K562 (cell line): ENCODE data around the gene FFAR1. TPM values are rescaled to one million over a fixed set of nuclear protein-coding genes. Genes with fewer than 3 reads are reported as not detected.

ENCODE experiments used
- ADNP ChIP-seq: fragments of 200-800 bp; sonication (Bioruptor generic); IDR thresholded peaks from 2 replicates; pipeline ENCODE4 v1.6.1; 2016; ENCODE audit warnings: missing genetic modification characterization, missing compliant biosample characterization
- HNRNPLL ChIP-seq: fragments of 200-400 bp; formaldehyde crosslinking; IDR thresholded peaks from 2 replicates; pipeline ENCODE4 v1.6.1; 2017; ENCODE audit warnings: low read length, low read depth, mild to moderate bottlenecking; ENCODE audit not compliant: poor library complexity, severe bottlenecking
- MAFG ChIP-seq: fragments of 450-650 bp; conservative IDR thresholded peaks from 2 replicates; pipeline ENCODE4 v1.6.1; 2016; ENCODE audit warnings: missing genetic modification characterization, missing compliant biosample characterization
- MAFK ChIP-seq: IDR thresholded peaks from 2 replicates; pipeline ENCODE4 v1.6.1; 2011; ENCODE audit warnings: low read length, improper control_type of control experiment
- MECOM ChIP-seq: fragments of 250-450 bp; sonication (Bioruptor Pico); IDR thresholded peaks from 2 replicates; pipeline ENCODE4 v1.8.0; 2022; ENCODE audit warnings: inconsistent platforms
- MYC ChIP-seq, 2 experiments: fragments of 250-450 bp in 1 of 2; sonication (Bioruptor Pico) in 1 of 2; IDR thresholded peaks; 2 replicates each; pipeline versions ENCODE4 v1.5.1 to v1.6.1; 2012 to 2021; ENCODE audit warnings: low read depth in 2 of 2, borderline replicate concordance in 1 of 2, improper control_type of control experiment in 1 of 2, low read length in 1 of 2, mild to moderate bottlenecking in 1 of 2, moderate library complexity in 1 of 2
- NFIC ChIP-seq: fragments of 450-650 bp; IDR thresholded peaks from 2 replicates; pipeline ENCODE4 v1.6.1; 2017; ENCODE audit warnings: mild to moderate bottlenecking, inconsistent platforms
- POU5F1 ChIP-seq: fragments of 150-350 bp; IDR thresholded peaks from 2 replicates; pipeline ENCODE4 v1.6.1; 2014; ENCODE audit warnings: borderline replicate concordance, low read length, low read depth, mild to moderate bottlenecking; ENCODE audit not compliant: partially characterized antibody
- PRPF4 ChIP-seq: fragments of 200-400 bp; formaldehyde crosslinking; IDR thresholded peaks from one replicate; pipeline ENCODE4 v1.6.1; 2017; ENCODE audit warnings: low read length, low read depth, mild to moderate bottlenecking; ENCODE audit not compliant: insufficient read depth, poor library complexity, severe bottlenecking
- RBM22 ChIP-seq: fragments of 200-400 bp; formaldehyde crosslinking; IDR thresholded peaks from 2 replicates; pipeline ENCODE4 v1.6.1; 2018; ENCODE audit warnings: low read length, low read depth; ENCODE audit not compliant: poor library complexity, severe bottlenecking
- ZKSCAN8 ChIP-seq: fragments of 200-800 bp; sonication (Bioruptor generic); IDR thresholded peaks from 2 replicates; pipeline ENCODE4 v1.6.1; 2016; ENCODE audit warnings: missing genetic modification characterization, missing compliant biosample characterization
- ZNF12 ChIP-seq: sonication (generic); formaldehyde crosslinking; IDR thresholded peaks from 2 replicates; pipeline ENCODE4 v1.4.0; 2020; ENCODE audit warnings: mild to moderate bottlenecking, missing genetic modification reagents
- polyA plus RNA-seq, 8 experiments: library from polyadenylated mRNA; depleted of rRNA in 4 of 8; stranded (reverse) in 5 of 8; unstranded in 3 of 8; fragments of >200 nt; fragmentation: Nextera tagmentation in 2 of 8; fragmentation: Illumina TruSeq in 1 of 8; extraction: Ambion mirVana in 2 of 8; extraction: Trizol in 1 of 8; gene quantifications; 2 replicates each; pipeline versions ENCODE4 v1.2.1 to v1.2.3, GENCODE V29; 2011 to 2014; ENCODE audit warnings: inconsistent platforms in 1 of 8, missing spikeins in 1 of 8
- total RNA-seq, 7 experiments: library from RNA; depleted of rRNA in 6 of 7; stranded (reverse); fragments of >200 nt in 6 of 7; fragmentation: Illumina TruSeq in 2 of 7; extraction: Trizol in 2 of 7; gene quantifications; 2 replicates each; pipeline versions ENCODE4 v1.2.1 to v1.2.3, GENCODE V29; 2011 to 2021; ENCODE audit warnings: low replicate concordance in 1 of 7
- TF ChIP-seq, protein P1 (sequence below): sonication (generic); formaldehyde crosslinking; IDR thresholded peaks from 2 replicates; pipeline ENCODE4 v1.4.0; 2020; ENCODE audit warnings: mild to moderate bottlenecking, missing genetic modification reagents
- TF ChIP-seq, protein P2 (sequence below): fragments of 450-650 bp; IDR thresholded peaks from 2 replicates; pipeline ENCODE4 v1.7.1; 2018; ENCODE audit warnings: mild to moderate bottlenecking, low read depth; ENCODE audit not compliant: partially characterized antibody
- TF ChIP-seq, protein P3 (sequence below), 2 experiments: IDR thresholded peaks; 2 replicates each; pipeline ENCODE4 v1.6.1; 2011; ENCODE audit warnings: borderline replicate concordance in 1 of 2, control low read depth in 1 of 2, low read depth in 1 of 2, low read length in 1 of 2, mild to moderate bottlenecking in 1 of 2, mixed read lengths in 1 of 2, moderate library complexity in 1 of 2; ENCODE audit not compliant: insufficient read depth in 1 of 2, insufficient read length in 1 of 2, poor library complexity in 1 of 2, severe bottlenecking in 1 of 2; ENCODE audit errors: extremely low read depth in 1 of 2
- TF ChIP-seq, protein P4 (sequence below), 2 experiments: IDR thresholded peaks in 1 of 2; conservative IDR thresholded peaks in 1 of 2; 2 replicates each; pipeline ENCODE4 v1.6.1; 2016; ENCODE audit warnings: low read depth in 2 of 2, mild to moderate bottlenecking in 1 of 2, missing compliant biosample characterization in 1 of 2, missing genetic modification characterization in 1 of 2, moderate library complexity in 1 of 2

FFAR1 gene
- total and polyA plus RNA-seq, 9 of the 15 experiments (the other 6 are each of a cell fraction or from before 2014, with no cell fraction given), result not detected

DNA sequence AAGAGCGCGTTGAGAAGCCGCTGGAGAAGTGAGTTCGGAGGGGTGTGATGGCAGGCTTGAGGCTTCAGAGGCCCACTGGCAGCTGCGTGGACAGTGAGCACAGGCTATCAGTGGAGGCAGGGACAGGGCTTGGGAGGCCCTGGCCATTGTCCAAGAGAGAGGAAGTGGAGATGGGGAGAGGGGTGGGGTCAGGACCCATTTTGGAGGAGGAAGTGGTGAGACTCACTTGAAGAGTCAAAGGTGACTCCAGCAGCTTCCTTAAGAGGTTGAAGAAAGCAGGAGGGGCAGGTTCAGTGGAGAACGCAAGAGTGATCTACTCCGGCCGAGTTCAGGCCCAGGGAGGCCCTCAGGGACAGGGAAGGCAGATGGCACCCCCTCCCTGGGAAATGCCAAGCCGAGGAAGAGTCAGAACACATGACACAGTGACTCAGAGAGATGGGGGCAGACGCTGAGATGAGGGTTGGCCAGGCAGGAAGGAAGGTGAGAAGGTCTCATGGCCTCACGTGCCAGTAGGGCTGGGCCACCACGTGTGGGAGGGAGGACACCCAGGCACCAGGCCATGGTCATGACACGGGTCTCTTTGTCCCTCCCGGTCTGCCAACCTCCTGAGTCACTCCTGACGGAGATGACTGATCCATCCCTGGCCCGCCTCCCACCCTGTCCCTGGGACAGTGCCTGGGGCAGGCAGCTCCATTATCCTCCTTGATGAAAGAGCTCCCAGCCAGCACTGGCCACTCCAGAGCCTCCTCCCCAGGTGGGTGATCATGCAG is 28.8 kb upstream of the FFAR1 start (continued):
- TF ChIP-seq ZNF12 (no peak), RBM22 (no peak), ZKSCAN8 (CRISPR knock-in tag) (peak; percentile 69; the same call in 1 of the 2 replicates), PRPF4 (no peak), MAFK (no peak), HNRNPLL (no peak), POU5F1 (no peak), MYC (IDR thresholded peaks at IDR 0.05; ENCODE audit: low read depth, low read length) (no peak), MYC (CRISPR knock-in tag; IDR thresholded peaks at IDR 0.05; ENCODE audit: borderline replicate concordance, low read depth) (0 out of 2 replicates have a peak, but pooled peaks have one; percentile 12), MAFG (tag) (peak; percentile 23; the same call in 1 of the 2 replicates), MECOM (CRISPR knock-in tag) (no peak), ADNP (tag) (no peak), NFIC (peak; percentile 92)
- TF ChIP-seq, protein P1, sequence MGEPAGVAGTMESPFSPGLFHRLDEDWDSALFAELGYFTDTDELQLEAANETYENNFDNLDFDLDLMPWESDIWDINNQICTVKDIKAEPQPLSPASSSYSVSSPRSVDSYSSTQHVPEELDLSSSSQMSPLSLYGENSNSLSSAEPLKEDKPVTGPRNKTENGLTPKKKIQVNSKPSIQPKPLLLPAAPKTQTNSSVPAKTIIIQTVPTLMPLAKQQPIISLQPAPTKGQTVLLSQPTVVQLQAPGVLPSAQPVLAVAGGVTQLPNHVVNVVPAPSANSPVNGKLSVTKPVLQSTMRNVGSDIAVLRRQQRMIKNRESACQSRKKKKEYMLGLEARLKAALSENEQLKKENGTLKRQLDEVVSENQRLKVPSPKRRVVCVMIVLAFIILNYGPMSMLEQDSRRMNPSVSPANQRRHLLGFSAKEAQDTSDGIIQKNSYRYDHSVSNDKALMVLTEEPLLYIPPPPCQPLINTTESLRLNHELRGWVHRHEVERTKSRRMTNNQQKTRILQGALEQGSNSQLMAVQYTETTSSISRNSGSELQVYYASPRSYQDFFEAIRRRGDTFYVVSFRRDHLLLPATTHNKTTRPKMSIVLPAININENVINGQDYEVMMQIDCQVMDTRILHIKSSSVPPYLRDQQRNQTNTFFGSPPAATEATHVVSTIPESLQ (CRISPR knock-in tag), result no peak
- TF ChIP-seq, protein P2, sequence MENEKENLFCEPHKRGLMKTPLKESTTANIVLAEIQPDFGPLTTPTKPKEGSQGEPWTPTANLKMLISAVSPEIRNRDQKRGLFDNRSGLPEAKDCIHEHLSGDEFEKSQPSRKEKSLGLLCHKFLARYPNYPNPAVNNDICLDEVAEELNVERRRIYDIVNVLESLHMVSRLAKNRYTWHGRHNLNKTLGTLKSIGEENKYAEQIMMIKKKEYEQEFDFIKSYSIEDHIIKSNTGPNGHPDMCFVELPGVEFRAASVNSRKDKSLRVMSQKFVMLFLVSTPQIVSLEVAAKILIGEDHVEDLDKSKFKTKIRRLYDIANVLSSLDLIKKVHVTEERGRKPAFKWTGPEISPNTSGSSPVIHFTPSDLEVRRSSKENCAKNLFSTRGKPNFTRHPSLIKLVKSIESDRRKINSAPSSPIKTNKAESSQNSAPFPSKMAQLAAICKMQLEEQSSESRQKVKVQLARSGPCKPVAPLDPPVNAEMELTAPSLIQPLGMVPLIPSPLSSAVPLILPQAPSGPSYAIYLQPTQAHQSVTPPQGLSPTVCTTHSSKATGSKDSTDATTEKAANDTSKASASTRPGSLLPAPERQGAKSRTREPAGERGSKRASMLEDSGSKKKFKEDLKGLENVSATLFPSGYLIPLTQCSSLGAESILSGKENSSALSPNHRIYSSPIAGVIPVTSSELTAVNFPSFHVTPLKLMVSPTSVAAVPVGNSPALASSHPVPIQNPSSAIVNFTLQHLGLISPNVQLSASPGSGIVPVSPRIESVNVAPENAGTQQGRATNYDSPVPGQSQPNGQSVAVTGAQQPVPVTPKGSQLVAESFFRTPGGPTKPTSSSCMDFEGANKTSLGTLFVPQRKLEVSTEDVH, result no peak
- TF ChIP-seq, protein P3, sequence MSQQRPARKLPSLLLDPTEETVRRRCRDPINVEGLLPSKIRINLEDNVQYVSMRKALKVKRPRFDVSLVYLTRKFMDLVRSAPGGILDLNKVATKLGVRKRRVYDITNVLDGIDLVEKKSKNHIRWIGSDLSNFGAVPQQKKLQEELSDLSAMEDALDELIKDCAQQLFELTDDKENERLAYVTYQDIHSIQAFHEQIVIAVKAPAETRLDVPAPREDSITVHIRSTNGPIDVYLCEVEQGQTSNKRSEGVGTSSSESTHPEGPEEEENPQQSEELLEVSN (IDR thresholded peaks at IDR 0.05; ENCODE audit: borderline replicate concordance in 1 of 2, extremely low read depth in 1 of 2, insufficient read depth in 1 of 2, insufficient read length in 1 of 2, low read depth in 1 of 2, low read length in 1 of 2, poor library complexity in 1 of 2, severe bottlenecking in 1 of 2), result peak; percentile 70 to 74
- TF ChIP-seq, protein P4, sequence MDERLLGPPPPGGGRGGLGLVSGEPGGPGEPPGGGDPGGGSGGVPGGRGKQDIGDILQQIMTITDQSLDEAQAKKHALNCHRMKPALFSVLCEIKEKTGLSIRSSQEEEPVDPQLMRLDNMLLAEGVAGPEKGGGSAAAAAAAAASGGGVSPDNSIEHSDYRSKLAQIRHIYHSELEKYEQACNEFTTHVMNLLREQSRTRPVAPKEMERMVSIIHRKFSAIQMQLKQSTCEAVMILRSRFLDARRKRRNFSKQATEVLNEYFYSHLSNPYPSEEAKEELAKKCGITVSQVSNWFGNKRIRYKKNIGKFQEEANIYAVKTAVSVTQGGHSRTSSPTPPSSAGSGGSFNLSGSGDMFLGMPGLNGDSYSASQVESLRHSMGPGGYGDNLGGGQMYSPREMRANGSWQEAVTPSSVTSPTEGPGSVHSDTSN (CRISPR knock-in tag; IDR thresholded peaks at IDR 0.05; ENCODE audit: low read depth), result no peak
- TF ChIP-seq, protein P4 (tag; conservative IDR thresholded peaks at IDR 0.05; ENCODE audit: low read depth), result no peak
